HepG2 (cell line): ENCODE measurements around the gene PRKACA. TPM values are rescaled to one million over a fixed set of nuclear protein-coding genes. Genes with fewer than 3 reads are reported as not detected.

ENCODE experiments used
- CEBPZ ChIP-seq: IDR thresholded peaks from 2 replicates; pipeline ENCODE4 v1.6.1; 2012; ENCODE audit warnings: low read length, improper control_type of control experiment
- HMGXB3 ChIP-seq: sonication (generic); formaldehyde crosslinking; IDR thresholded peaks from 2 replicates; pipeline ENCODE4 v1.4.0; 2020; ENCODE audit warnings: missing genetic modification reagents, borderline replicate concordance
- MED8 ChIP-seq: sonication (generic); formaldehyde crosslinking; IDR thresholded peaks from 2 replicates; pipeline ENCODE4 v1.8.1; 2023; ENCODE audit warnings: mild to moderate bottlenecking, missing genetic modification reagents; ENCODE audit not compliant: insufficient replicate concordance
- RNF2 ChIP-seq: fragments of 450-650 bp; conservative IDR thresholded peaks from 2 replicates; pipeline ENCODE4 v1.6.1; 2016; ENCODE audit warnings: low read depth
- SSRP1 ChIP-seq: IDR thresholded peaks from 2 replicates; pipeline ENCODE4 v1.6.1; 2016; ENCODE audit warnings: control low read depth
- TAF1 ChIP-seq: sonication (generic); formaldehyde crosslinking; IDR thresholded peaks from 2 replicates; pipeline ENCODE4 v1.4.0; 2020; ENCODE audit warnings: missing genetic modification reagents
- TAF15 ChIP-seq: fragments of 200-400 bp; formaldehyde crosslinking; IDR thresholded peaks from one replicate; pipeline ENCODE4 v1.6.1; 2018; ENCODE audit warnings: mild to moderate bottlenecking, low read depth, low read length; ENCODE audit not compliant: poor library complexity, severe bottlenecking
- ZBTB21 ChIP-seq: sonication (generic); formaldehyde crosslinking; IDR thresholded peaks from 2 replicates; pipeline ENCODE4 v1.4.0; 2020; ENCODE audit warnings: missing genetic modification reagents
- ZNF354B ChIP-seq: sonication (generic); formaldehyde crosslinking; IDR thresholded peaks from 2 replicates; pipeline ENCODE4 v1.8.0; 2022; ENCODE audit warnings: mild to moderate bottlenecking, missing genetic modification reagents
- ZNF430 ChIP-seq: sonication (generic); formaldehyde crosslinking; IDR thresholded peaks from 2 replicates; pipeline ENCODE4 v1.9.0; 2021; ENCODE audit warnings: mild to moderate bottlenecking, missing genetic modification reagents
- polyA plus RNA-seq, 8 experiments: library from polyadenylated mRNA; depleted of rRNA in 3 of 8; stranded (reverse) in 7 of 8; unstranded in 1 of 8; fragments of >200 nt; fragmentation: Illumina TruSeq in 4 of 8; extraction: Trizol in 4 of 8; gene quantifications; 2 replicates each; pipeline versions ENCODE4 v1.2.1 to v1.2.3, GENCODE V29; 2011 to 2016; ENCODE audit warnings: low read depth in 4 of 8, missing spikeins in 1 of 8, mixed read lengths in 1 of 8; ENCODE audit not compliant: insufficient read depth in 1 of 8
- total RNA-seq, 5 experiments: library from RNA; depleted of rRNA; stranded (reverse); fragments of >200 nt; fragmentation: Illumina TruSeq; extraction: Trizol; gene quantifications; 2 replicates each; pipeline ENCODE4 v1.2.3, GENCODE V29; 2016; ENCODE audit warnings: low read depth in 1 of 5
- TF ChIP-seq, protein P1 (sequence below): sonication (generic); formaldehyde crosslinking; IDR thresholded peaks from 2 replicates; pipeline ENCODE4 v1.4.0; 2020; ENCODE audit warnings: missing genetic modification reagents
- TF ChIP-seq, protein P2 (sequence below): sonication (generic); formaldehyde crosslinking; IDR thresholded peaks from 2 replicates; pipeline ENCODE4 v1.8.1; 2023; ENCODE audit warnings: missing genetic modification reagents, inconsistent platforms, borderline replicate concordance

PRKACA gene
- total and polyA plus RNA-seq, 2 of the 13 experiments (the other 11 are each of a cell fraction or from before 2014, with no cell fraction given): 11.0 to 18.2 TPM

DNA sequence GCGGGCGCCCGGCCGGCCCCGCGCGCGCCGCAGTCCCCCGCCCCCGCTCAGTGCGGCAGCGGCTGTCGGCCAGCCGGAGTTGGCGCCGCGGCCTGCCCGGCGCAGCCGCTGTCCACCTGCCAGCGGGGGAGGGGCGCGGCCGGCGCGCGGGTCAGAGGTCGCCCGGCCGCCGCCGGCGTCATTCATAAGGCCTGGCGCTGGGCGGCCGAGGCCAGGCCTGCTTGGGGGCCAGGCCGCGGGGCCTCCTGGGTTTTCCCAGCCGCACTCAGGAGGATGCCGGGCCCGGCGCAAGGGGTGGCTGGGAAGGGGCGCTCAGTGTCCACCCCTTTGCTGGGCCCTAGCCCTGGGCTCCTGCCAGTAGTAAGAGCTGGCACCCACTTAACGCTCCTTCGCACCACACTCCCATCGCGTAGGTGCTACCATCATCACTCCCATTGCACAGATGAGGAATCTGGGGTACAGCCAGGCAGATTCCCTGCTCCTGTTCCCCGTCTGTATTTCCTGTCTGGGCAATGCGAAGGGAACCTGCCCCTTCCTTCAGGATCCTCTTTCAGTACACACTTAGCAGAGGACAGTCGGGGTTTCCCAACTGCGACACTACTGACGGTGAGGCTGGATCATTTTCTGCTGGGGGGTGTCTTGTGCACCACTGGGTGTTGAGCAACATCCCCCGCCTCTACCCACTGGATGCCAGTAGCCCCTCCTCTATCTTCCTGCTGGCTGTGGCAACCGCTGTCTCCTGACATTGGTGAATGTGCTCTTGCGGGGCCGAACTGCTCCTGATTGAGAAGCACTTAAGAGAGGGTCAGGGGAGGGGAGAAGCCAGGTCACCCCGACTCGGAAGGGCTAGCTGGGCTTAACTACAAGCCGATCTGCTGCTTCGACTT lies 846 bp upstream of the PRKACA start (continued):
- no peak for TF ChIP-seq CEBPZ
- no peak for TF ChIP-seq RNF2
- no peak for TF ChIP-seq TAF15
- TF ChIP-seq, protein P1, sequence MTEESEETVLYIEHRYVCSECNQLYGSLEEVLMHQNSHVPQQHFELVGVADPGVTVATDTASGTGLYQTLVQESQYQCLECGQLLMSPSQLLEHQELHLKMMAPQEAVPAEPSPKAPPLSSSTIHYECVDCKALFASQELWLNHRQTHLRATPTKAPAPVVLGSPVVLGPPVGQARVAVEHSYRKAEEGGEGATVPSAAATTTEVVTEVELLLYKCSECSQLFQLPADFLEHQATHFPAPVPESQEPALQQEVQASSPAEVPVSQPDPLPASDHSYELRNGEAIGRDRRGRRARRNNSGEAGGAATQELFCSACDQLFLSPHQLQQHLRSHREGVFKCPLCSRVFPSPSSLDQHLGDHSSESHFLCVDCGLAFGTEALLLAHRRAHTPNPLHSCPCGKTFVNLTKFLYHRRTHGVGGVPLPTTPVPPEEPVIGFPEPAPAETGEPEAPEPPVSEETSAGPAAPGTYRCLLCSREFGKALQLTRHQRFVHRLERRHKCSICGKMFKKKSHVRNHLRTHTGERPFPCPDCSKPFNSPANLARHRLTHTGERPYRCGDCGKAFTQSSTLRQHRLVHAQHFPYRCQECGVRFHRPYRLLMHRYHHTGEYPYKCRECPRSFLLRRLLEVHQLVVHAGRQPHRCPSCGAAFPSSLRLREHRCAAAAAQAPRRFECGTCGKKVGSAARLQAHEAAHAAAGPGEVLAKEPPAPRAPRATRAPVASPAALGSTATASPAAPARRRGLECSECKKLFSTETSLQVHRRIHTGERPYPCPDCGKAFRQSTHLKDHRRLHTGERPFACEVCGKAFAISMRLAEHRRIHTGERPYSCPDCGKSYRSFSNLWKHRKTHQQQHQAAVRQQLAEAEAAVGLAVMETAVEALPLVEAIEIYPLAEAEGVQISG: peak; percentile 69
- TF ChIP-seq, protein P2, sequence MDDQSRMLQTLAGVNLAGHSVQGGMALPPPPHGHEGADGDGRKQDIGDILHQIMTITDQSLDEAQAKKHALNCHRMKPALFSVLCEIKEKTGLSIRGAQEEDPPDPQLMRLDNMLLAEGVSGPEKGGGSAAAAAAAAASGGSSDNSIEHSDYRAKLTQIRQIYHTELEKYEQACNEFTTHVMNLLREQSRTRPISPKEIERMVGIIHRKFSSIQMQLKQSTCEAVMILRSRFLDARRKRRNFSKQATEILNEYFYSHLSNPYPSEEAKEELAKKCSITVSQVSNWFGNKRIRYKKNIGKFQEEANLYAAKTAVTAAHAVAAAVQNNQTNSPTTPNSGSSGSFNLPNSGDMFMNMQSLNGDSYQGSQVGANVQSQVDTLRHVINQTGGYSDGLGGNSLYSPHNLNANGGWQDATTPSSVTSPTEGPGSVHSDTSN (CRISPR knock-in tag): no peak
- TF ChIP-seq HMGXB3 (CRISPR knock-in tag): no peak
- TF ChIP-seq TAF1 (CRISPR knock-in tag): peak; percentile 44; the same call in 1 of the 2 replicates
- peak; percentile 30 for TF ChIP-seq MED8
- TF ChIP-seq SSRP1: 0 out of 2 replicates have a peak, but pooled peaks have one; percentile 57
- TF ChIP-seq ZNF430 (CRISPR knock-in tag): peak; percentile 14; the same call in 1 of the 2 replicates
- TF ChIP-seq ZNF354B: 0 out of 2 replicates have a peak, but pooled peaks have one; percentile 45
- no peak for TF ChIP-seq ZBTB21 (CRISPR knock-in tag)
